ENCODE data around the gene RNF182. TPM values are rescaled to one million over a fixed set of nuclear protein-coding genes. Genes with fewer than 3 reads are reported as not detected.
"Not testable (repeated sequence)": the region's sequence is repeated elsewhere in the genome, so short reads cannot be mapped to it uniquely, and the experiment has no call there.

The RNF182 gene
- total and polyA plus RNA-seq, 9 of the 15 experiments (the other 6 are each of a cell fraction or from before 2014, with no cell fraction given), result 12.8 to 22.8 (median 17.5) TPM

- H3K79me2 ChIP-seq (ENCODE audit: control insufficient read depth, insufficient read depth, low read length); H2AFZ ChIP-seq (ENCODE audit: low read depth, low read length); CTCF ChIA-PET (ENCODE audit: low intra/inter-chr PET ratio); H3K9ac ChIP-seq (ENCODE audit: insufficient read depth in 1 of 2, low read depth in 2 of 2, low read length in 2 of 2); DNase-seq (ENCODE audit: extremely low read depth in 1 of 4, low spot score in 3 of 4); H3K4me1 ChIP-seq (replicated peaks in 1 of 2; ENCODE audit: control insufficient read depth in 2 of 2, insufficient read depth in 2 of 2, low read length in 2 of 2); H3K4me3 ChIP-seq; H3K27ac ChIP-seq (ENCODE audit: extremely low read depth, low read depth, low read length); H3K4me2 ChIP-seq (ENCODE audit: insufficient read depth, low read length); BruUV-seq (replicated peaks); POLR2A ChIA-PET; in situ Hi-C loops (cut with MboI); H3K9me1 ChIP-seq (ENCODE audit: control insufficient read depth, insufficient read depth, low read length); H4K20me1 ChIP-seq (replicated peaks; ENCODE audit: control insufficient read depth, insufficient read depth, low read length); H3K27me3 ChIP-seq (ENCODE audit: control insufficient read depth in 2 of 2, insufficient read depth in 2 of 2, low read length in 2 of 2); intact Hi-C loops (cut with micrococcal nuclease); FAIRE-seq; ATAC-seq: not testable (repeated sequence)
- Histone ChIP-seq H3K36me3 (ENCODE audit: control insufficient read depth, insufficient read depth, low read length) (peaks cover 22% of the 10 kb centered on the region), H3K9me3 (replicated peaks; ENCODE audit: control insufficient read depth, insufficient read depth, low read depth, low read length) (peaks cover 33% of the 10 kb centered on the region)
- TF ChIP-seq ZNF431 (CRISPR knock-in tag; IDR thresholded peaks at IDR 0.05) (peak; percentile 98), TRIM24 (IDR thresholded peaks at IDR 0.05) (peak; percentile 29 to 35; a peak in 1 of 4 replicates), CHAMP1 (IDR thresholded peaks at IDR 0.05) (peak; percentile 78), CC2D1A (IDR thresholded peaks at IDR 0.05) (peak; percentile 33; the same call in 1 of the 2 replicates), ZFP36 (IDR thresholded peaks at IDR 0.05; ENCODE audit: low read depth, low read length, partially characterized antibody) (peak; percentile 36), TRIM28 (IDR thresholded peaks at IDR 0.05) (0 out of 2 replicates have a peak, but pooled peaks have one; percentile 30)
- 89% methylated on average over 3 of the region's 3 CpGs for WGBS (ENCODE audit: insufficient coverage, low coverage, missing lambda C conversion rate)
These were observed 48.7 kb downstream of the RNF182 start for GRCh38 chr6:13973422-13973821.
